ENCODE results near the gene RWDD2A.

RWDD2A gene

GRCh38 chr6:83192871-83193746, at the start of gene RWDD2A, which contains the start of gene PGM3:
TSS of gene RWDD2A (plus strand) at chr6:83193357. CDS start at chr6:83194452, 1,095 bp downstream.
TSS of gene PGM3 (minus strand) at chr6:83193265. CDS start at chr6:83191012, 2,253 bp downstream.
- no peak for FAIRE-seq
- DNase-seq (ENCODE audit: insufficient read length, low spot score): peak; percentile 94
- no peak for TF ChIP-seq CTCF (IDR thresholded peaks at IDR 0.05; ENCODE audit: insufficient read depth, missing control alignments)

GRCh38 chr6:83151114-83151513, 42.0 kb upstream of the RWDD2A start:
- FAIRE-seq (no peak), DNase-seq (ENCODE audit: insufficient read length, low spot score) (no peak)
- no peak for TF ChIP-seq CTCF (IDR thresholded peaks at IDR 0.05; ENCODE audit: insufficient read depth, missing control alignments)

- FAIRE-seq (peak; percentile 71), DNase-seq (ENCODE audit: insufficient read length, low spot score) (no peak)
- no peak for TF ChIP-seq CTCF (IDR thresholded peaks at IDR 0.05; ENCODE audit: insufficient read depth, missing control alignments)
These were observed 40.2 kb upstream of the RWDD2A start for GRCh38 chr6:83152913-83153312.

- no peak for TF ChIP-seq CTCF (IDR thresholded peaks at IDR 0.05; ENCODE audit: insufficient read depth, missing control alignments)
- FAIRE-seq (peak; percentile 92), DNase-seq (ENCODE audit: insufficient read length, low spot score) (no peak)
These were observed 39.2 kb upstream of the RWDD2A start for GRCh38 chr6:83153883-83154521.

GRCh38 chr6:83155794-83156193, 37.4 kb upstream of the RWDD2A start:
- no peak for DNase-seq (ENCODE audit: insufficient read length, low spot score)
- no peak for TF ChIP-seq CTCF (IDR thresholded peaks at IDR 0.05; ENCODE audit: insufficient read depth, missing control alignments)
- peak; percentile 92 for FAIRE-seq

GRCh38 chr6:83160167-83160566, 33.0 kb upstream of the RWDD2A start:
- no peak for TF ChIP-seq CTCF (IDR thresholded peaks at IDR 0.05; ENCODE audit: insufficient read depth, missing control alignments)
- FAIRE-seq: no peak

More at GRCh38 chr6:83160167-83160566, 33.0 kb upstream of the RWDD2A start:
- no peak for DNase-seq (ENCODE audit: insufficient read length, low spot score)

Data from D721Med (cell line).